Measurements from ENCODE around the gene GTPBP8.
"Not testable (repeated sequence)": the region's sequence is repeated elsewhere in the genome, so short reads cannot be mapped to it uniquely, and the experiment has no call there.

Gene GTPBP8

GRCh38 chr3:113002037-113002436 is 11.3 kb downstream of the GTPBP8 start:
- no peak for DNase-seq

- DNase-seq, result no peak
Measured at GRCh38 chr3:113002679-113003078, 11.9 kb downstream of the GTPBP8 start.

GRCh38 chr3:113005611-113006010 is 14.8 kb downstream of the GTPBP8 start:
- DNase-seq, result no peak

- DNase-seq, result no peak
Measured at GRCh38 chr3:113006359-113007056, 15.7 kb downstream of the GTPBP8 start.

GRCh38 chr3:113008117-113008516 is 17.3 kb downstream of the GTPBP8 start:
- DNase-seq, result no peak

- DNase-seq, result no peak
Measured at GRCh38 chr3:113013593-113013992, 22.8 kb downstream of the GTPBP8 start.

- peak in 1 of 2 experiments; percentile 18 for DNase-seq
Measured at GRCh38 chr3:113018536-113019181, 27.9 kb downstream of the GTPBP8 start.

- DNase-seq, result peak; percentile 74 to 93
Measured at GRCh38 chr3:113019182-113020137, 28.7 kb downstream of the GTPBP8 start.

GRCh38 chr3:113021471-113021870 is 30.7 kb downstream of the GTPBP8 start:
- no peak for DNase-seq

GRCh38 chr3:113034011-113034410 is 43.2 kb downstream of the GTPBP8 start:
- DNase-seq, result no peak

GRCh38 chr3:113035387-113035982 is 44.7 kb downstream of the GTPBP8 start:
- DNase-seq, result peak; percentile 38 to 65

- no peak for DNase-seq
Measured at GRCh38 chr3:113038328-113038727, 47.5 kb downstream of the GTPBP8 start.

GRCh38 chr3:113039546-113039945 is 48.8 kb downstream of the GTPBP8 start:
- peak in 1 of 2 experiments; percentile 4 for DNase-seq

GRCh38 chr3:113040231-113040630 is 49.4 kb downstream of the GTPBP8 start:
- DNase-seq, result no peak

GRCh38 chr3:113043686-113044085 is 52.9 kb downstream of the GTPBP8 start:
- no peak for DNase-seq

GRCh38 chr3:113046186-113046965 is 55.6 kb downstream of the GTPBP8 start:
- not testable (repeated sequence) for DNase-seq

- peak; percentile 60 to 76 for DNase-seq
Measured at GRCh38 chr3:113051302-113051711, 60.5 kb downstream of the GTPBP8 start.
